H1 (cell line): ENCODE measurements around the gene LGR4.

ENCODE experiments used
- CTCF ChIP-seq, 3 experiments: IDR thresholded peaks; 1 replicate in 2 of 3; 2 replicates in 1 of 3; pipeline versions ENCODE4 v1.5.1 to v1.6.1; 2011; ENCODE audit warnings: low read length in 3 of 3, mild to moderate bottlenecking in 3 of 3, inconsistent platforms in 2 of 3, low read depth in 1 of 3, moderate library complexity in 1 of 3; ENCODE audit not compliant: insufficient read depth in 1 of 3; ENCODE audit errors: control extremely low read depth in 1 of 3
- EZH2 ChIP-seq: fragments of 200-600 bp; sonication (generic); IDR thresholded peaks from 2 replicates; pipeline ENCODE4 v1.7.1; 2012; ENCODE audit warnings: low read depth, mild to moderate bottlenecking, moderate library complexity, low read length, inconsistent platforms; ENCODE audit not compliant: severe bottlenecking
- HDAC6 ChIP-seq: IDR thresholded peaks from one replicate; pipeline ENCODE4 v1.7.1; 2012; ENCODE audit warnings: low read depth, mild to moderate bottlenecking, inconsistent platforms, low read length, moderate library complexity
- SRF ChIP-seq: IDR thresholded peaks from 2 replicates; pipeline ENCODE4 v1.6.1; 2011; ENCODE audit warnings: mild to moderate bottlenecking, low read depth, low read length, moderate library complexity

GRCh38 chr11:27384227-27384626, 88.4 kb downstream of the LGR4 start:
- TF ChIP-seq CTCF (IDR thresholded peaks at IDR 0.05; ENCODE audit: control extremely low read depth in 1 of 3, insufficient read depth in 1 of 3, low read depth in 1 of 3, low read length in 3 of 3) (no peak), HDAC6 (no peak), SRF (no peak), EZH2 (no peak)
